OCI-M1 (cell line): ENCODE measurements around the gene OS9.

ENCODE experiments used
- DNase-seq: peaks from one replicate; lab custom pipeline; 2025; lab: John Stamatoyannopoulos, UW

OS9 gene

DNA sequence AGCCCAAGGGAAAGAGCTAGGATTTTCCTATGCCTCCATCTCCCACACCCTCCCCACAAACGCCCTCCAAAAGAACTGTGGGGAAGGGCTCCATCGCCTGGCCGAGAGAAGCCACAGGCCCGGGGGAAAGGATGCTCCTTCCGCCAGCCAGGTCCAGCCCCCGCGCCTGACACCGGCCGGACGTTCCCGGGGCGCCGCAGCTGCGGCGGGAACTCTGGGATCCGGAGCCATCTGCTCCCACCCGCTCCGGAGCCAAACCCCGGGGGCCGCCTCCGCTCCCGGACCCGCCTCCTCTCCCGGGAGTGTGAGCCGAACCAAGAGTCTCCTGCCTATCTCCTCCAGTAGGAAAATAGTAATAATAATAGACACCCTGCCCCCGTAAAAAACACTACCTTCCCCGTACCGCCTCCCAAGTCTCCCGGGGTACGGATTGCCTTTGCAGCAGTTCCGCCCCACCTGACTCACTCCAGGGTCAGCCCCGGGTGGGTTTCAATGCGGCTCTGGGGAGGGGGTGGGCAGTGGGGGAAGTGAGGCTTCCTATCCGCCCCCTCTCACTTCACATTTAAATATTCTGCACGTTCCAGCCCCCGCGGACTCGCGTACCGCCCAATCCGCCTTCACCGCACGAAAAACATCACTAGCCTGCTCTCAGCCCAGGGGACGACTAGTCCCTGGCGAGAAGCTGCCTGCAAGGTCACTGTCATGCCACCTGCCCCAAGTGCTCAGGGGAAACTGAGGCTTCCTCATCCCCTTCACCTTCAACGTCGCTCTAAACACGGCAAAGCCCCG is 42.2 kb downstream of the OS9 start:
- DNase-seq, result no peak

DNA sequence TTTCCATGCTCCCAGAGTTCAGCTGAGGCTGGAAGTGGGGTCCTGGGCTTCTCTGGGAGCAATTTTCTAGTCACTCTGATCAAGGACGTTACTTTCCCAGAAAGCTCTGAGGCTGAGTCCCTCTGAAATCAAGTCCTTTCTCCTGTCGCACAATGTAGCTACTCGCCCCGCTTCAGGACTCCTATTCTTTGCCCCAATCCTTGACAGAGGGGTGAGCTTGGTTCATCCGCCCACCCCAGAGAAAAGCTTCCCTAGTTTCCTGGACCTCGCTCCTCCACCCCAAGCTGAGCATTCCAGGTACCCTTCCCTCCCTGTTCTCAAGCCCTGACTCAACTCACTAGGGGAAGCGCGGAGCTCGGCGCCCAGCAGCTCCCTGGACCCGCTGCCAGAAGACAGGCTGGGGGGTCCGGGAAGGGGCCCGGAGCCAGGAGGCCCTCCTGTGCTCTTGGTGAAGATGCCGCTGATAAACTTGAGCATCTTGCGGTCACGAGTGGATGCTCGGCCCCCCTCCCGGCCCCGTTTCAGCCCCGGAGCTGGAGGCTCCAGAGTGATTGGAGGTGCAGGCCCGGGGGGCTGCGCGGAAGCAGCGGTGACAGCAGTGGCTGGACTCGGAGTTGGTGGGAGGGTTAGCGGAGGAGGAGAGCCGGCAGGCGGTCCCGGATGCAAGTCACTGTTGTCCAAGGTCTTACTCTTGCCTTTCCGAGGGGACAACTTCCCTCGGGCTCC is 43.0 kb downstream of the OS9 start:
- no peak for DNase-seq

DNA sequence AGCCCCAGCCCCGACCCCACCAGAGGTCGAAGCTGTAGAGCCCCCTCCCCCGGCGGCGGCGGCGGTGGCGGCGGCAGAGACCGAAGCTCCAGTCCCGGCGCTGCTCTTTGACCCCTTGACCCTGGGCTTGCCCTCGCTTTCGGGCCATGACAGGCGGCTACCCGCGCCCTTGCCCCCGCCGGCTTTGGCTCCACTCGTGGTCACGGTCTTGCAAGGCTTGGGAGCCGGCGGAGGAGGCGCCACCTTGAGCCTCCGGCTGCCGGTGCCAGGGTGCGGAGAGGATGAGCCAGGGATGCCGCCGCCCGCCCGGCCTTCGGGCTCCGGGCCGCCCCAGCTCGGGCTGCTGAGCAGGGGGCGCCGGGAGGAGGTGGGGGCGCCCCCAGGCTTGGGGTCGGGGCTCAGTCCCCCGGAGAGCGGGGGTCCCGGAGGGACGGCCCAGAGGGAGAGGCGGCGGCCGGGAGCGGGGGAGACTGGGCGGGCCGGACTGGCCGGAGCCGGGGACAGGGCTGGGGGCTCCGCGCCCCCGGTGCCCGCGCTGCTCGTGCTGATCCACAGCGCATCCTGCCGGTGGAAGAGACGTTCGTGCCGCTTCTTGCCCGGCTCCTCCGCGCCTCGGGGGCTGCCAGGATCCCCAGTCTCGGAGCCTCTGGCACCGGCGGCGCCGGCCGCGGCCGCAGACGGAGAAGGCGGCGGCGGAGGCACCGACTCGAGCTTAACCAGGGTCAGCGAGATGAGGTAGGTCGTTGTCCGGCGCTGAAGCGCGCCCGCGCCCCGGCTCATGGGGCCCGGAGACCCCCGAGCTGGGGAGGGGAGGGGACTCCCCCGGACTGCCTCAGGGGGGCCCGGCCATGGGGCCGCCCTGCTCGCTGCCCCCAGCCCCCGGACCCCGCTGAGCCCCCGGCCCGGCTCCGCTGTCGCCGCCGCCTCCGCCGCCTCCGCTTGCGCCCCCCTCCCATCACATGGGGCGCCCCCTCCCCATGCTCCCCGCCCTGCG is 43.8 kb downstream of the OS9 start:
- no peak for DNase-seq

GRCh38 chr12:57738661-57739237 is 44.8 kb downstream of the OS9 start, which contains the start of gene AGAP2:
TSS of gene AGAP2 (minus strand) at chr12:57738742. CDS start at chr12:57738246, 496 bp downstream.
- no peak for DNase-seq

- DNase-seq, result no peak
These were observed 45.5 kb downstream of the OS9 start for GRCh38 chr12:57739387-57739786.

DNA sequence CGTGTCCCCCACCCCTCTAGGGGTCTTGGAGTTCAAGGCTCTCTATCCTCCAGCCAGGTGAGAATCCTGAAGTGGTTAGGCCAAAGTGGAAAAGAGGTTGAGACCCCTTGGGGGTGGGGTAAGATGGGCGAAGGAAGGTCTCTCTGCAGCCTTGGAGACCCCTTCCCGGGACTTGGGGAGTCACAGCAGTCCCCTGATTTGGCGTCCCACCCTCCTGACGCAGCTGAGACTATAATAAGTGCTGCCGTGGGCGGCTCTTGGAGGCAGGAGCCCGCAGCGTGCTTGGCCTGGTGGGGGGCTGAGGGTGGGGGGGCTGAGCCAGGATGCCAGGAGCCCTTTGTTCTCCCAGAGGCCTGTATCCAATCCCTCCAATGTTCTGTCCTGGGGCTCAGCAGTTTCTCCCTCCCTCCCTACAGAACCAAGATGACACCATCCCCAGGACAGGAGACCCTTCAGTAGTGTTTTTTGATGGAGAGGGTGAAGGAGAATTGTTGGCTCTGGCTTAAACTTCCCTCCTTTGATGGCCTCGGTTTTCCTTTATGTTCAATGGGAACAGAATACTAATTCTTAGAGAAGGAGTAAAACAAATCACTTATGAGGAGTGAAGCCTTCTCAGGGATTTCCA is 46.1 kb downstream of the OS9 start:
- no peak for DNase-seq

GRCh38 chr12:57740656-57741412 is 46.9 kb downstream of the OS9 start:
- no peak for DNase-seq

GRCh38 chr12:57741413-57741789 is 47.5 kb downstream of the OS9 start:
- DNase-seq, result peak; percentile 41

DNA sequence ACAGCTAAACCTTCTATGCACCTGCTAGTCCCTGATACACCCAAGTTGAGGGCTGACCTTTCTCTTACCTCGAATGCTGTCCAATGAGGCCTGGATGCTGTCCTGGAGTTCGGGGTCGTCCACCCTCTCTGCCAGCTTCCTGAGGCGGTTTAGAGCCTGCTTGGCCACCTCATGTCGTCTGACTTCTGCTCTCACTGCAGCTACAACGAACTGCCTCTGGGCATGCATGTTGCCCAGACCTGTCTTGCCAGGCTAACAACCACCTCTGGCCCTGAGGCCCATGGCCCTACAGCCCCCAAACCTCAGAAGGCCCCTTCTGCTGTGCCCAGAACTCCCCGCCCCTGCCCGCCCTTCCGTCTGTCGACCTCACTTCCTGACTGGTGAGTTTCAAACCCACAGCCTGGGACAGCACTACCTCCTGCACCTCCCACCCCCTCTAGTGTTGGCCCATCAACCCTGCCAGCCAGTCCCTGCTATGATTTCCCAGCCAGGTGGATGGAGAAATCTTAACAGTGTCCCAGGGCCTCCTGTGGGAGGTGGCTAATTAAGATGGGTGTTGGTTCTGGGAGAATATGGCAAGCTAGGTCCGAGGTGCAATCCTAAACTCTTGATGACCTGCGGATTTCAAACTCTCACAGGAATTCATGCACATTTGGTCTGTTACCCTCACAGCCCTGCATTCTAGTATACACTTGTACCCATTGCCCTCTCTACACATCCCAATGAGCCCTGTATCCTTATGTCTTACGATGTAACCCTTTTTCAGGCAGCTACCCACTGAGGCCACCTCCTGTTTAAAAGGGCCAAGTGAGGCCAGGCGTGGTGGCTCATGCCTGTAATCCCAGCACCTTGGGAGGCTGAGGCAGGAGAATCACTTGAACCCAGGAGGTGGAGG is 48.2 kb downstream of the OS9 start:
- DNase-seq, result peak; percentile 78

DNA sequence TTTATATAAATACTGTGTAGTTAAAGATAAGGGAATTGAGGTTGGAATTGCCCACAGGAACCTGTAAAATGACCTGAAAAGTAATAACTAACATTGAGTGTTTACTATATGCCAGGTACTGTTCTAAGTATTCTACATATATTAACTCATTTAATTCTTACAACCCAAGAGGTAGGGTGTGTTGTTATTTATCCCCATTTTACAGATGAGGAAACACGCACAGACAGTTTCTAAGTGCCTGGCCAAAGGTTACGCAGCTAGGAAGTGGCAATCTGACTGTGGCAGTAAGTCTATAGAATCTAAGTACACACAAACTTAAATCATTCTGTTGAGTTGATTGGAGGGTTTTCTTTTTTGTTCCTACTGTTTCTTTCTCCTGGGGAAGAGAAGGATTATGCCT is 49.8 kb downstream of the OS9 start:
- peak; percentile 55 for DNase-seq

- peak; percentile 97 for DNase-seq
These were observed 50.4 kb downstream of the OS9 start for GRCh38 chr12:57744194-57744776.

DNA sequence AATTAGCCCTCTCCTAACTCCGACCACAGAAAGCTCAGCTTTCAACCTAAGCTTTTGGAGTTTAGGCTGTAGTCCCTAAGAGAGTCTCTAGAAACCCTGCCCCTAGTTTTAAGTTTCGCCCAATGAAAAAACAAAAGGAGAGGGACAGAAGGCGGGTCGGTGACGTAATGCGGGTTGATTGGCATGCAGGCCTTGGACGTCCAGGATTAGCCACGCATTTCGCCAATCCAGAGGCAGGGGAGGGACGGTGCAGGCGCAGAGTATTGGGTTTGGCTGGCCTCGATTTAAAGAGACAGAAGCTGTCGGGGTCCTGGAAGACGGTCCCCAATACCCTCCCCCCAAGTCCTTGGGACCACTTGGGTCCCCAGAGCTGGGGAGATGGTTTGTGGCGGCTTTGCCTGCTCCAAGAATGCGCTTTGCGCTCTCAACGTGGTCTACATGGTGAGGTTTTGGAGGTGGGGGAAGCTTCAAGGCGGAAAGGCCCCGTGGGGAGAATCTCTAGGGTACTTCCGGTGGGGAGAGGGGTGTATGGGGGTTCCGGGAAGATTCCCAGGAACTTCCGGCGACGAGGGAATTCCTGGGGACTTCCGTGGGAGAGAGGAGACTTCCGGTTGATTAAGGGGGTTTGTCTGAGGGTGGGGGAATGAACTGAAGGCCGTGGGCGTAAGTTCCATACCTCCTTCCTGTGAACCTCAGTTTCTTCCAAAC is 51.0 kb downstream of the OS9 start, which contains the start of gene TSPAN31:
Gene TSPAN31 (plus strand): TSS at position 263 of the 708 bp plus-strand sequence. CDS start 116 bp downstream, at position 379.
- peak; percentile 99 for DNase-seq

- peak; percentile 59 for DNase-seq
These were observed 51.6 kb downstream of the OS9 start for GRCh38 chr12:57745485-57745881.

DNA sequence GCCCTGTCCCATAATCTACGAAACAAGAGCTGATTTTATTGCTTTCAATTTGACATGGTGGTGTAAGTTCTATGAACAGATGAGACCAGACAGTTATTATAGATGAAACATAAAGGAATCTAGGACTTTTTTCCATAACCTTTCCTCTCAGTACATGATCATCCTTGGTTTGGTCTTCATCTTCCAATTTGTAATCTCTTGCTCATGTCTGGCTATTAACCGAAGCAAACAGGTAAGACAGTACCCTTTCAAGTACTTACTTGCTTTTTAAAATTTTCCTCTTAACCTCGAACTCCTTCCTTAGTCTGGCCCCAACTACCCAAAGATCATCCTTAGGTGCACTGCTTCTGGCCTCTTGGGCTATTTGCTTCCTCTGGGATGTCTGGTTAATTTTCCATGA is 52.1 kb downstream of the OS9 start:
- peak; percentile 44 for DNase-seq

DNA sequence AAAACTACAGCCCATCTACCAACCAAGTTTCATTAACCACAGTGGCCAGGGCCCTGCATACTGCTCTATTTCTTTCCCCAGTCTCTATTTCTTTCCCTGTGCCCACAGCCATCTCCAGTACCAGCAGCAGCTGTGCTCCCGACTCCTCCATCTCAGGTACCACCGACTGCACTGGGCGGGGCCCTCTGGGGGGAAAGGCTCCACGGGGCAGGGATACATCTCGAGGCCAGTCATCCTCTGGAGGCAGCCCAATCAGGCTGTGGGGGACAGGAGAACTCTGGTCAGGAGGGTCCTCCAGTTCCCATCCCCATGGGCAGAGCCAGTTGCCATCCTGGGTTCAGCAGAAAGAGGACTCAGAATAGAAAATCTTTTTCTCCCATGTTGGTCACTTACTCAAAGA is 55.1 kb downstream of the OS9 start:
- no peak for DNase-seq

GRCh38 chr12:57750561-57751431 is 56.9 kb downstream of the OS9 start:
- DNase-seq, result no peak

GRCh38 chr12:57751432-57751787 is 57.5 kb downstream of the OS9 start:
- DNase-seq, result no peak
